ENCODE measurements around the gene TMEM242. TPM values are rescaled to one million over a fixed set of nuclear protein-coding genes. Genes with fewer than 3 reads are reported as not detected.
"Not testable (repeated sequence)": the region's sequence is repeated elsewhere in the genome, so short reads cannot be mapped to it uniquely, and the experiment has no call there.

The TMEM242 gene
- total RNA-seq, 1 donor from 2014 or later = 11.7 TPM

DNA sequence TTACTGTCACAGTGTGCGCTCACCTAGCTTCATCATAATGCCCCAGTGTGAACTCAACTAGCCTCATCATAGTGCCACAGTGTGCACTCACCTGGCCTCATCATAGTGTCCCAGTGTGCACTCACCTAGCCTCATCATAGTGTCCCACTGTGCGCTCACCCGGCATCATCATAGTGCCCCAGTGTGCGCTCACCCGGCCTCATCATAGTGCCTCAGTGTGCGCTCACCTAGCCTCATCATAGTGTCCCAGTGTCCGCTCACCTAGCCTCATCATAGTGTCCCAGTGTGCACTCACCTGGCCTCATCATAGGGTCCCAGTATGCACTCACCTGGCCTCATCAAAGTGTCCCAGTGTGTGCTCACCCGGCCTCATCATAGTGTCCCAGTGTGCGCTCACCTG, 10.6 kb downstream of the TMEM242 start:
- TF ChIP-seq, protein P1, sequence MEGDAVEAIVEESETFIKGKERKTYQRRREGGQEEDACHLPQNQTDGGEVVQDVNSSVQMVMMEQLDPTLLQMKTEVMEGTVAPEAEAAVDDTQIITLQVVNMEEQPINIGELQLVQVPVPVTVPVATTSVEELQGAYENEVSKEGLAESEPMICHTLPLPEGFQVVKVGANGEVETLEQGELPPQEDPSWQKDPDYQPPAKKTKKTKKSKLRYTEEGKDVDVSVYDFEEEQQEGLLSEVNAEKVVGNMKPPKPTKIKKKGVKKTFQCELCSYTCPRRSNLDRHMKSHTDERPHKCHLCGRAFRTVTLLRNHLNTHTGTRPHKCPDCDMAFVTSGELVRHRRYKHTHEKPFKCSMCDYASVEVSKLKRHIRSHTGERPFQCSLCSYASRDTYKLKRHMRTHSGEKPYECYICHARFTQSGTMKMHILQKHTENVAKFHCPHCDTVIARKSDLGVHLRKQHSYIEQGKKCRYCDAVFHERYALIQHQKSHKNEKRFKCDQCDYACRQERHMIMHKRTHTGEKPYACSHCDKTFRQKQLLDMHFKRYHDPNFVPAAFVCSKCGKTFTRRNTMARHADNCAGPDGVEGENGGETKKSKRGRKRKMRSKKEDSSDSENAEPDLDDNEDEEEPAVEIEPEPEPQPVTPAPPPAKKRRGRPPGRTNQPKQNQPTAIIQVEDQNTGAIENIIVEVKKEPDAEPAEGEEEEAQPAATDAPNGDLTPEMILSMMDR (conservative IDR thresholded peaks at IDR 0.05) = no peak
- peaks cover 3% of the 10 kb centered on the region for H3K4me1 Mint-ChIP-seq (ENCODE audit: unreplicated experiment)

DNA sequence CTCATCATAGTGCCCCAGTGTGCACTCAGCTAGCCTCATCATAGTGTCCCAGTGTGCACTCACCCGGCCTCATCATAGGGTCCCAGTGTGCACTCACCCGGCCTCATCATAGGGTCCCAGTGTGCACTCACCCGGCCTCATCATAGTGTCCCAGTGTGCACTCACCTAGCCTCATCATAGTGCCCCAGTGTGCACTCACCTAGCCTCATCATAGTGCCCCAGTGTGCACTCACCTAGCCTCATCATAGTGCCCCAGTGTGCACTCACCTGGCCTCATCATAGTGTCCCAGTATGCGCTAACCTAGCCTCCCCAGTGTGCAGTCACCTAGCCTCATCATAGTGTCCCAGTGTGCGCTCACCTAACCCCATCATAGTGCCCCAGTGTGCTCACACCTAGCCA, 12.6 kb downstream of the TMEM242 start:
- H3K36me3 Mint-ChIP-seq = peaks cover 22% of the 10 kb centered on the region
- H3K9me3 Mint-ChIP-seq; H3K27ac Mint-ChIP-seq; DNase-seq (ENCODE audit: extremely low spot score, unreplicated experiment); H3K4me3 Mint-ChIP-seq; H3K27me3 Mint-ChIP-seq; H3K4me1 Mint-ChIP-seq (ENCODE audit: unreplicated experiment): not testable (repeated sequence)

More for the DNA sequence above, 10.6 kb downstream of the TMEM242 start:
- H3K27ac Mint-ChIP-seq = no peak overlapping the region
- DNase-seq (ENCODE audit: extremely low spot score, unreplicated experiment) = no peak
- H3K4me3 Mint-ChIP-seq = no peak overlapping the region
- H3K9me3 Mint-ChIP-seq = no peaks in the 10 kb centered on the region
- peaks cover 22% of the 10 kb centered on the region for H3K36me3 Mint-ChIP-seq
- no peaks in the 10 kb centered on the region for H3K27me3 Mint-ChIP-seq

DNA sequence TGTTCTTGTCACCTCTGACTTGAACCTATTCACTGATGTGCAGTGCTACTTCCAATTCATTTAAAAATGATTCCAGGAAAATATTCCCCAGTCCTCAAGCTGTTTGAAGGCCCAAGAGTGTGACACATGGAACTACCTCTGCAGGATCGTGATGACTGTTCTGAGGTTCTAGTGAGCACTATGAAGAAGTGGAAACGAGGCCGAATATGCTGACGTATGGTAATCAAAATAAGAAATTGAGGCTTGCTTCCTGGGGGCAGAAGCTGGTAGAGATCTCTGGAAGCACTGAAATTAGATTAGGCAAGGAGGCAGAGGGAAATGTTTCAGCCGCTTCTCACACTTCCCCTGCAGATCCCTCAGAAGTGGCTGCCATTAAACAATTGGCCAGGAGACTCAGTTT, 15.7 kb downstream of the TMEM242 start:
- TF ChIP-seq, protein P1 (conservative IDR thresholded peaks at IDR 0.05) = no peak
- H3K27me3 Mint-ChIP-seq = no peaks in the 10 kb centered on the region
- no peak overlapping the region for H3K4me3 Mint-ChIP-seq
- H3K27ac Mint-ChIP-seq = no peak overlapping the region
- no peaks in the 10 kb centered on the region for H3K9me3 Mint-ChIP-seq
- peaks cover 12% of the 10 kb centered on the region for H3K4me1 Mint-ChIP-seq (ENCODE audit: unreplicated experiment)
- no peak for DNase-seq (ENCODE audit: extremely low spot score, unreplicated experiment)
- peaks cover 13% of the 10 kb centered on the region for H3K36me3 Mint-ChIP-seq

DNA sequence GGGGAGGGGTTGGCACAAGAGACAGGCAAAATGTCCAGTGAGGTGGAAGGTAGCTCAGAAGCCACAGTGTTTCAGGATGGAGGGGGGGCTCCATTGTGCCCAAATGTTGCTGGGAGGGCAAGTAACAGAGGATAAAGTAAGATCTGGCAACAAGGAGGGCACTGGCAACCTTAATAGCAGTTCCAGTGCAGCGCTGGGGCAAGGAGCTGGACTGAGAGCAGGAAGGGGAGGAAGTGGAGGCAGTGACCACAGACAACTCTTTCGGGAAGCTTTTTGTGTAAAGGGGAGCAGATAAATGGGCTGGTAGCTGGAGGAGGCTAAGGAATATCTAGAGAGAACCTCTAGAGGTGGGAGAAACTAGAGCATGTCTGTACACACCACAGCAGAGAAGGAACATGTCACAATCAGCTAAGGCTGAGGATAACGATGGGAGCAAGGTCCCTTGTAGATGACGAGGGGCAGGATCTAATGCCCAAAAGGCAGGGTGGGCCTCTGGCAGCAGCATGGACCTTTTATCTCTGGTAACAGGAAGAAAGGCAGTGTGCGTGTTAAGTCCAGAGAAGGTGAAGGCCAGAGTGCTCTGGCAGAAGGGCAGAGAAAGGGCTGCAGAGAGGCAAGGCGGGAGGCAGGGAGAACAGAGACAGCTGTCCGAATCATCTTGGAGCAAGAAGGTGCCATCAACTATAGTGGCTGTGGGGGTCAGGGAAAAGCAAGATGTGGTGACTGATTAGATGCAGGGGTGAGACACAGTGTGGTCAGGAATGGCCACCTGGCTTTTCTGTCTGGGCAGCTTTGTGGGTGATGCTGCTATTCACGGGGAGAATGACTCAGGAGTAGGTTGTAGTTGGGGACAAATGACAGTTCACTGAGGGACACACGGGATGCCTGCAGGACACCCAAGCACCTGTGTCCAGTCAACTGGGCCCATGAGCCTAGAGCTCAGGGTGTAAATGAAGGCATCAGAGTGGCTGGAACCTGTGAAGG, 17.4 kb downstream of the TMEM242 start:
- H3K4me1 Mint-ChIP-seq (ENCODE audit: unreplicated experiment) = peaks cover 16% of the 10 kb centered on the region
- H3K36me3 Mint-ChIP-seq = peaks cover 7% of the 10 kb centered on the region
- H3K27me3 Mint-ChIP-seq = no peaks in the 10 kb centered on the region
- no peak overlapping the region for H3K27ac Mint-ChIP-seq
- DNase-seq (ENCODE audit: extremely low spot score, unreplicated experiment) = no peak
- H3K4me3 Mint-ChIP-seq = no peak overlapping the region
- H3K9me3 Mint-ChIP-seq = no peaks in the 10 kb centered on the region
- TF ChIP-seq, protein P1 (conservative IDR thresholded peaks at IDR 0.05) = no peak

DNA sequence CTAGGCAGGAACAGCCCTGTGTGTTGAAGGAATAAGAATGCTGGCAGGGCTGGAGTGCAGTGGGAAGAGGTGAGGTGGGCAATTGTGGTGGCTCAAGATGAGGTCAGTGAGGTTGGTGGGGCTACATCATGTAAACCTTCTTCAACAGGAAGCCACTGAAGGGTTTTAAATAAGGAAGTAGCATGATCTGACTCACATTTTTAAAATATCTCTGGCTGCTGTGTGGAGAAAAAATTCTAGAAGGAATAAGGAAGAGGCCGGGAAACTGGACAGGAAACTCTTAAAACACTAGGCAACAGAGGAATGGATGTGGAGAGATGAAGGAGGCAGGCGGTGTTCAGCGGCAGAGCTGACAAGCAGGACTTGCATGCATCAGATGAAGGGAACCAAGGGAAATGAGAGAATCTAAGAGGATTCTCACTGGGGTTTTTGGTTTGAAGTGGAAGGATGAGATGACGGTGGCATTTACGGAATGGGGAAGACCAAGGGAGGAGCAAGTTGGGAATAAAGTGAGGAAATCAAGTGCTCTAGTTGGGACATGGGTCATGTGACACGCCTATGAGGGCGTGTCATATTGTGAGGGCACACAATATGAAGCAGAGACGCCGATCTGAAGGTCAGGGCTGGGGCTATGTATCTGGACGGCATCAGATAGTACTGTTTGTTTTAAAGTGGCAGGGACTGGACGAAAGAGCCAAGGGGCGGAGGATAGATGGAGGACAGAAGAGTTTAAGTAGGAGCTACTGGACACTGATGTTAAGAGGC, 18.2 kb downstream of the TMEM242 start:
- Mint-ChIP-seq H3K4me3 (no peak overlapping the region), H3K27ac (no peak overlapping the region), H3K9me3 (no peaks in the 10 kb centered on the region), H3K4me1 (ENCODE audit: unreplicated experiment) (peaks cover 16% of the 10 kb centered on the region), H3K27me3 (no peaks in the 10 kb centered on the region), H3K36me3 (no peaks in the 10 kb centered on the region)
- DNase-seq (ENCODE audit: extremely low spot score, unreplicated experiment) = no peak
- TF ChIP-seq, protein P1 (conservative IDR thresholded peaks at IDR 0.05) = no peak

DNA sequence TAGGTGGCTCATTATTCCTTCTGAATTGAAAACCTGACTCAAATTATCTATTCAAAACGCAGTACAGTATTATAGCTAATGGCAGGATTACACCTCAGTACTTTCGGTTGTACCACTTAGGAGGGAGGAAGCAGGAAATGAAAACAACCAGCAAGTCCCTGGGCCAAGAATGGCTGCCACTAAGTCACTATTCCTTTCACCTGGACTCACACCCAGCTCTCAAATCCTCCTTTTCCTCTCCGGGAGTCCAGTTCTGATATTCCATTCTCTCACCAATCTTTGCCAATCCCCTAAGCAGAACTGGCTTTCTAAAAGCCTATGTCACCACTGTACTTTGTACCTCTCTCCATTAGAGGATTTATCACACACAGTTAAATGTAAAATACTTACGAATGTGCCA, 20.6 kb downstream of the TMEM242 start:
- Mint-ChIP-seq H3K27me3 (no peaks in the 10 kb centered on the region), H3K9me3 (no peaks in the 10 kb centered on the region), H3K27ac (peak overlapping the region; percentile 63), H3K4me1 (ENCODE audit: unreplicated experiment) (peaks cover 13% of the 10 kb centered on the region), H3K4me3 (no peak overlapping the region), H3K36me3 (peaks cover 6% of the 10 kb centered on the region)
- TF ChIP-seq, protein P1 (conservative IDR thresholded peaks at IDR 0.05) = no peak
- no peak for DNase-seq (ENCODE audit: extremely low spot score, unreplicated experiment)

Data from type B pancreatic cell (in vitro differentiated cells).